Caco-2 (cell line): ENCODE measurements around the gene ATXN7L1. TPM values are rescaled to one million over a fixed set of nuclear protein-coding genes. Genes with fewer than 3 reads are reported as not detected.

ENCODE experiments used
- BruUV-seq: library from RNA; stranded (reverse); fragments of 400-500 nt; replicated peaks from 2 replicates; lab custom pipeline; 2021; lab: Mats Ljungman, UMichigan
- CTCF ChIA-PET: fragments of 300-600 bp; sonication (Branson Sonifier 250); formaldehyde crosslinking; loops from one replicate; lab custom pipeline; 2022; ENCODE audit warnings: antibody characterized with exemption; lab: Charles Lee
- POLR2A ChIA-PET: fragments of 300-600 bp; sonication (Branson Sonifier 250); formaldehyde crosslinking; loops from one replicate; lab custom pipeline; 2022; ENCODE audit warnings: antibody characterized with exemption; lab: Charles Lee
- DNase-seq, 2 experiments: peaks; one replicate each; pipeline versions ENCODE4 v3.0.0 to v3.0.0-alpha.2; 2020 to 2022
- H3K27me3 ChIP-seq: replicated peaks from 2 replicates; pipeline ENCODE4 v1.6.0; 2011; ENCODE audit warnings: low read length; ENCODE audit not compliant: control insufficient read depth, insufficient read depth
- H3K36me3 ChIP-seq: 2 replicates; pipeline ENCODE4 v1.5.1; 2011; ENCODE audit warnings: low read length; ENCODE audit not compliant: control insufficient read depth, insufficient read depth
- H3K4me1 ChIP-seq: fragments of 250-450 bp; sonication (Bioruptor Pico); 2 replicates; pipeline ENCODE4 v1.5.1; 2020; ENCODE audit warnings: mild to moderate bottlenecking
- H3K4me3 ChIP-seq: 2 replicates; pipeline ENCODE4 v1.5.1; 2011; ENCODE audit warnings: low read depth, mild to moderate bottlenecking, control low read depth, low read length
- H3K9me3 ChIP-seq: fragments of 250-450 bp; sonication (Bioruptor Pico); 2 replicates; pipeline ENCODE4 v1.5.1; 2020; ENCODE audit warnings: mild to moderate bottlenecking, moderate library complexity
- H3K27ac Mint-ChIP-seq: one replicate; pipeline ENCODE4 v1.8.0; 2022; ENCODE audit warnings: mixed read lengths; ENCODE audit not compliant: unreplicated experiment
- H3K27me3 Mint-ChIP-seq: one replicate; pipeline ENCODE4 v1.8.0; 2022; ENCODE audit warnings: mixed read lengths; ENCODE audit not compliant: insufficient read depth, unreplicated experiment
- H3K36me3 Mint-ChIP-seq: one replicate; pipeline ENCODE4 v1.8.0; 2022; ENCODE audit warnings: mild to moderate bottlenecking, mixed read lengths; ENCODE audit not compliant: insufficient read depth, unreplicated experiment
- H3K4me1 Mint-ChIP-seq: one replicate; pipeline ENCODE4 v1.8.0; 2022; ENCODE audit warnings: low read depth, mixed read lengths; ENCODE audit not compliant: unreplicated experiment
- H3K4me3 Mint-ChIP-seq: one replicate; pipeline ENCODE4 v1.8.0; 2022; ENCODE audit warnings: mild to moderate bottlenecking, moderate library complexity, mixed read lengths; ENCODE audit not compliant: unreplicated experiment
- H3K9me3 Mint-ChIP-seq: one replicate; pipeline ENCODE4 v1.8.0; 2022; ENCODE audit warnings: mixed read lengths; ENCODE audit not compliant: unreplicated experiment
- CTCF ChIP-seq, 2 experiments: fragments of 200-600 bp in 1 of 2; IDR thresholded peaks; 1 replicate in 1 of 2; 2 replicates in 1 of 2; pipeline versions ENCODE4 v1.5.1 to v1.8.0; 2011 to 2022; ENCODE audit warnings: antibody characterized with exemption in 1 of 2, control low read depth in 1 of 2, inconsistent platforms in 1 of 2, low read depth in 1 of 2, low read length in 1 of 2, mild to moderate bottlenecking in 1 of 2, moderate library complexity in 1 of 2; ENCODE audit not compliant: insufficient read depth in 1 of 2, severe bottlenecking in 1 of 2, unreplicated experiment in 1 of 2
- intact Hi-C: fragments of 100-400 bp; cut with micrococcal nuclease; formaldehyde crosslinking; loops from one replicate; pipeline ENCODE4 v1.10.0; 2022; ENCODE audit not compliant: unreplicated experiment
- total RNA-seq: library from RNA; stranded (reverse); gene quantifications from 2 replicates; pipeline ENCODE4 v1.2.3, GENCODE V29; 2022

Gene ATXN7L1
- total RNA-seq, 1 experiment from 2014 or later: 14.1 TPM

- H3K9me3 ChIP-seq: no peaks in the 10 kb centered on the region
- Mint-ChIP-seq H3K4me3 (no peak overlapping the region), H3K27ac (no peak overlapping the region), H3K4me1 (no peaks in the 10 kb centered on the region), H3K9me3 (no peaks in the 10 kb centered on the region), H3K36me3 (no peaks in the 10 kb centered on the region), H3K27me3 (no peaks in the 10 kb centered on the region)
- no peak for DNase-seq
- intact Hi-C loops: no loop called here
- ChIA-PET POLR2A (no interaction called here), CTCF (no interaction called here)
- no TSS peak for BruUV-seq
- no peak for TF ChIP-seq CTCF (IDR thresholded peaks at IDR 0.05; ENCODE audit: insufficient read depth in 1 of 2, low read depth in 1 of 2, low read length in 1 of 2, severe bottlenecking in 1 of 2, unreplicated experiment in 1 of 2)
- no peak overlapping the region for H3K4me3 ChIP-seq
- no peaks in the 10 kb centered on the region for H3K36me3 ChIP-seq
- no peaks in the 10 kb centered on the region for H3K4me1 ChIP-seq
- H3K27me3 ChIP-seq: no peaks in the 10 kb centered on the region
These were observed 37.7 kb downstream of the ATXN7L1 start for GRCh38 chr7:105838627-105839231.

DNA sequence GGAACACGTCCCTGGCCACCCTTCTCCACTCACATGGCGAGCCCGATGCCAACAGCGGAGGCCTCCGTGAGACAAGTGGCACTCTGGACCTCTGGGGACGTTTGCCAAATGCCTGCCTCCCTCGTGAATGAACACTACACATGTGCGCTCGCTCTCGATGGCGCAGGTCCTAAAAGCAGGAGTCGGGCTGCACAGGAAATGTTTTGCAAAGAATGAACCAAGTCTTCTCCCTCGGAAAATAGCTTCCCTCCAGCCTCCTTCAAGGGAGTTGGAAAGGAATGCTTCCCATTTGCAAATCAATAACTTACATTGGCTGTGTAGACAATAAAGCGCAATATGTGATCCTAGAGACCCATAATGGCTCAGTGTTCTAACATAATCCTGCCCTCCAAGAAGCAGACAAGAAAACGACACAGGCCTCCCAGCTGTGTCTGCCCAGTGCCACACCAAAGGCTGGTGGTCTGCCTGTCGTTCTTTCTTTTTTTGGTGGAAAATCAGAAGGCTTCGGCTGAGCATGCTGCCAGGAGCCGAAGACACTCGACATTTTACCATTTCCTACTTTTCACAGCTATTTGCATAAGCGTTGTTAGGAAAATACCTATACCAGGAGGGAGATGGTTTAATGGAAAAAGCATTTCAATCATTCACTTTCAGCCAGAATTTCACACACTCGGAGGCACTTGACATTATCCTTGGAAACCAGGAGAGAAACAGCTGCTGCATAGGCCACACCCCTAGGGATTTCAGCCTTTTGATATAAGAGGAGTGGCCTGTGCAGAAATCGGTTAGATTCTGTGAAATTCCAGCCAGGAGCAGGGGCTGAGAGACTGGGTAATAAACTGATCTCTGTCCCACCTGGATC lies 38.4 kb downstream of the ATXN7L1 start:
- Mint-ChIP-seq H3K4me3 (no peak overlapping the region), H3K4me1 (no peaks in the 10 kb centered on the region)

DNA sequence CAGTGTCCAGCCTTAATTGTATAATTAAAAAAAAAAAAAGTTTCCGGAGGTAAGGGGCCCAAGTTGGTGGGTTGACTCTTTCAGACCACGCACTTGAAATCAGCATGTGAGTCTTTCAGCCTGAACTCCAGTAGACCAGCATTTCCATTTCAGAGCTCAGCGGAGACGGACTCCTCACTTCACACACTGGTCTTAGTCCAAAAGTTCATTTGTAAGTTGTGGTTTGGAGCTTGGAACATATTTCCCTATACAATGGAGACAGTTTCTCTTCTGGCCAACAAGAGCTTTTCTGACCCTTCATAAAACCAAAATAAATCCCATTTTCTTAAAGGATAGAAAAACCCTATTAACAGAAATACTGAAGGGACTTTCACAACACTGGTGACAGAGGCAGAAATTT lies 41.0 kb downstream of the ATXN7L1 start:
- Mint-ChIP-seq H3K4me3 (no peak overlapping the region), H3K27ac (no peak overlapping the region), H3K36me3 (no peaks in the 10 kb centered on the region), H3K4me1 (no peaks in the 10 kb centered on the region), H3K9me3 (no peaks in the 10 kb centered on the region), H3K27me3 (no peaks in the 10 kb centered on the region)
- peaks cover 8% of the 10 kb centered on the region for H3K4me1 ChIP-seq
- ChIA-PET CTCF (no interaction called here), POLR2A (no interaction called here)
- H3K4me3 ChIP-seq: no peak overlapping the region
- TF ChIP-seq CTCF (IDR thresholded peaks at IDR 0.05; ENCODE audit: insufficient read depth in 1 of 2, low read depth in 1 of 2, low read length in 1 of 2, severe bottlenecking in 1 of 2, unreplicated experiment in 1 of 2): no peak
- BruUV-seq: no TSS peak
- no peaks in the 10 kb centered on the region for H3K27me3 ChIP-seq
- no peaks in the 10 kb centered on the region for H3K9me3 ChIP-seq
- no peaks in the 10 kb centered on the region for H3K36me3 ChIP-seq
- DNase-seq: no peak
- intact Hi-C loops: no loop called here

More for the DNA sequence above, 38.4 kb downstream of the ATXN7L1 start:
- Histone ChIP-seq H3K9me3 (no peaks in the 10 kb centered on the region), H3K36me3 (no peaks in the 10 kb centered on the region), H3K27me3 (no peaks in the 10 kb centered on the region), H3K4me3 (no peak overlapping the region), H3K4me1 (no peaks in the 10 kb centered on the region)
- no peak for TF ChIP-seq CTCF (IDR thresholded peaks at IDR 0.05; ENCODE audit: insufficient read depth in 1 of 2, low read depth in 1 of 2, low read length in 1 of 2, severe bottlenecking in 1 of 2, unreplicated experiment in 1 of 2)
- DNase-seq: no peak
- H3K27me3 Mint-ChIP-seq: no peaks in the 10 kb centered on the region
- intact Hi-C loops: no loop called here
- no peaks in the 10 kb centered on the region for H3K9me3 Mint-ChIP-seq
- H3K36me3 Mint-ChIP-seq: no peaks in the 10 kb centered on the region
- ChIA-PET POLR2A (no interaction called here), CTCF (no interaction called here)
- BruUV-seq: no TSS peak
- H3K27ac Mint-ChIP-seq: no peak overlapping the region
